Measurements from ENCODE around the gene SFXN5.
"Not testable (repeated sequence)": the region's sequence is repeated elsewhere in the genome, so short reads cannot be mapped to it uniquely, and the experiment has no call there.

Gene SFXN5

DNA sequence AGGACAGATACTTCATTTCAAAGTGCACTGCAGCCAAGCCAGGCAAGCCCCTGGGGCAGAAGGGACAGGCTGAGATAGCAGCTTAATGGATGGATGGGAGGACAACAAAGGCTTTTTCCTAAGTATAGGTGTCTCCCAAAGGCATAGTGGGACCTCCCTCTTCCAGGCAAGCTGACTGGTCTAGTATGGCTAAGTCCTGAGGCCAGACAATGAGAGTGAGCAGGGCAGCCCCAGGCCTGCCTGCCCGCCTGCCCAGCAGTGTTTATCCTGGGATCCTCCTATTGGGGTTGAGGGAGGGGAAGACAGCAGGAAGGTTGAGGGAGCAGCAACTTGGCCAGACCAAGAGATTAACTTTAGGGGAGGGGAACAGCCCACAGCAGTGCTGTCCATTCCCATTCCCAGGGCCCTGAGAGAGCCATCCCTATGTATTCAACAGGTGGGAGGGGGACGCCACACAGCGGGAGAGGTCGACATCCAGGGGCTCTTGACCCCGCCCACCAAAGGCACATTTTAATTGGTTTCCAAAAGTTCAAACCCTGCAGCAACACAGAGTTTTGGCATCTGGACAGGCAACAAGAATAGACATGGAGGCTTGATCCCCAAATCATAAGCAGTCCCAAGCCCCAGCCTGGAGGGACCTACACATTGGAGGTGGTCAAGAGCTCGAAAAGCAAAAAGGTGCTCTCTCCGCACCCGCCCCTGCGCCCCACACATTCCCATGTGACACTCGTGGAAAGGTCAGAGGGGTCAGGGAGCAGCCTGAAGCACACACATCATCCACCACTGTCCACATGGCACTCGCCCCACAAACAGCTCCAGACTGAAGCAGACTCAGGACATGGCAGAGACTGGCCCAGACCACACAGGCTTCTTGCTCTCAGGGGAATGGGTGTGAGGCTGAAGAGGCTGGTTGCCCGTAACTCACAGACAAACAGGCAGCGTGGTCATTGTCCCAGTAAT is 2.9 kb upstream of the SFXN5 start:
- ATAC-seq (no peak), DNase-seq (ENCODE audit: low spot score in 2 of 2) (no peak)
- peaks cover 32% of the 10 kb centered on the region for H3K36me3 Mint-ChIP-seq
- no peaks in the 10 kb centered on the region for H3K9me3 Mint-ChIP-seq
- peaks cover 25% of the 10 kb centered on the region for H3K4me1 Mint-ChIP-seq
- no peak overlapping the region for H3K4me3 Mint-ChIP-seq
- H3K27ac Mint-ChIP-seq = no peak overlapping the region

DNA sequence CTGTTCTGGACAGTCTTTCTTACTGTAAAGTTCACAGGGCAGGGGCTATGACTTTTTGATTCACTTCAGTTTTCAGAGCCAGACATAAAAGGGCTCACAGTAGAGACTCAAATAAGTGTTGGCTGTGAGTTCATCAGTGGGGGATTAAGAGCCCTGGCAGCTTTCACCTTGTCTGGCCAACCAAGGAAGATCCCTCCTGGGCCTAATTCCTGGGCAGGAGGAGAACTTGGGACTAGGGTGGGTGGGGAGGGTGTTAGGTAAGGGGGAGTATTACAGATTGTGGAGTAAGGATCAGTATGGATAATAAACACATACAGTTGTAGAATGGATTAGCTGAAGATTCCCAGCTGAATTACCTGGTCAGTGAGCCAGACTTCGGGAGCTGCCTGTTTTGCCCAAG is 904 bp upstream of the SFXN5 start:
- Mint-ChIP-seq H3K4me3 (peak overlapping the region; percentile 93), H3K36me3 (peaks cover 27% of the 10 kb centered on the region), H3K9me3 (no peaks in the 10 kb centered on the region), H3K4me1 (peaks cover 29% of the 10 kb centered on the region), H3K27ac (peak overlapping the region; percentile 96)
- no peak for DNase-seq (ENCODE audit: low spot score in 2 of 2)
- ATAC-seq = no peak

- ATAC-seq (no peak), DNase-seq (ENCODE audit: low spot score in 2 of 2) (no peak)
- Mint-ChIP-seq H3K36me3 (peaks cover 27% of the 10 kb centered on the region), H3K4me1 (peaks cover 29% of the 10 kb centered on the region), H3K4me3 (peak overlapping the region; percentile 93), H3K27ac (peak overlapping the region; percentile 96), H3K9me3 (no peaks in the 10 kb centered on the region)
Measured at GRCh38 chr2:73072129-73072395, 550 bp upstream of the SFXN5 start.

DNA sequence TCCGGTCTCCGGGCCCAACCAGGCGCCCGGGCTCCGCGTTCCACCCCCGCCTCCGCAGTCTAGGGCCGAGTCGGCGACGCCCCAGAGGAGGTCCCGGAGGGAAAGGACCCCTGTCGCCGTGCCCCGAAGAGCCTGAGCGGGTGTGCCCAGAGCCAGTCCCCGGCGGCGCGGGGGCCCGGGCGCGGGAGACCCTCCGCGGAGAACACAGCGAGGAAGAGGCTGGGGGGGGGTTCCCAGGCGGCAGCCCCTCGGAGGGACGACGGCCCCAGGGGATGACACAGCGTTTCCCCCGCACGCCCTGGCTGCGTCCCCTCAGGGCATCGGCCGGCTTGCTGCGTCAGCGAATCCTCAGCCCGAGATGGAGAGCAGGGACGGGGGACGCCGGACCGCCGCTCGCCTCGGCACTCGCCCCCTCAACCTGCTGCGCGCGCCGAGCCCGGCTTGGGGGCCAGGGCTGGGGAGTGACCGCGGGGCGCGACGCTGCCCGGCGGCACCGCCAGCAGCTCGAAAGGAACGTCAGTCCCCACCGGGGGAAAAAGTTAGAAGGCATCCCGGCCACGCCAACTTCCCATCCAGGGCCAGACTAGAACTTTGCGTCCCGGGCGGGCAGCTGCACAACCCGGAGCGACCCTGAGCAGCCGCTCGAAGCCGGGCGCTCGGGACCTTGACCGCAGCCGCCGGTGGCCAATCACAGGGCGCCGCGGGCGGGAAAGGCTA is 711 bp downstream of the SFXN5 start:
- DNase-seq (ENCODE audit: low spot score in 2 of 2) = peak; percentile 50 to 80
- Mint-ChIP-seq H3K36me3 (peaks cover 27% of the 10 kb centered on the region), H3K27ac (peak overlapping the region; percentile 96), H3K9me3 (no peaks in the 10 kb centered on the region), H3K4me3 (peak overlapping the region; percentile 93), H3K4me1 (peaks cover 33% of the 10 kb centered on the region)
- ATAC-seq = peak; percentile 52

- Mint-ChIP-seq H3K4me3 (peak overlapping the region; percentile 93), H3K36me3 (peaks cover 27% of the 10 kb centered on the region), H3K27ac (peak overlapping the region; percentile 96), H3K9me3 (no peaks in the 10 kb centered on the region), H3K4me1 (peaks cover 35% of the 10 kb centered on the region)
- ATAC-seq (no peak), DNase-seq (ENCODE audit: low spot score in 2 of 2) (no peak)
Measured at GRCh38 chr2:73069855-73070642, 1.5 kb downstream of the SFXN5 start.

DNA sequence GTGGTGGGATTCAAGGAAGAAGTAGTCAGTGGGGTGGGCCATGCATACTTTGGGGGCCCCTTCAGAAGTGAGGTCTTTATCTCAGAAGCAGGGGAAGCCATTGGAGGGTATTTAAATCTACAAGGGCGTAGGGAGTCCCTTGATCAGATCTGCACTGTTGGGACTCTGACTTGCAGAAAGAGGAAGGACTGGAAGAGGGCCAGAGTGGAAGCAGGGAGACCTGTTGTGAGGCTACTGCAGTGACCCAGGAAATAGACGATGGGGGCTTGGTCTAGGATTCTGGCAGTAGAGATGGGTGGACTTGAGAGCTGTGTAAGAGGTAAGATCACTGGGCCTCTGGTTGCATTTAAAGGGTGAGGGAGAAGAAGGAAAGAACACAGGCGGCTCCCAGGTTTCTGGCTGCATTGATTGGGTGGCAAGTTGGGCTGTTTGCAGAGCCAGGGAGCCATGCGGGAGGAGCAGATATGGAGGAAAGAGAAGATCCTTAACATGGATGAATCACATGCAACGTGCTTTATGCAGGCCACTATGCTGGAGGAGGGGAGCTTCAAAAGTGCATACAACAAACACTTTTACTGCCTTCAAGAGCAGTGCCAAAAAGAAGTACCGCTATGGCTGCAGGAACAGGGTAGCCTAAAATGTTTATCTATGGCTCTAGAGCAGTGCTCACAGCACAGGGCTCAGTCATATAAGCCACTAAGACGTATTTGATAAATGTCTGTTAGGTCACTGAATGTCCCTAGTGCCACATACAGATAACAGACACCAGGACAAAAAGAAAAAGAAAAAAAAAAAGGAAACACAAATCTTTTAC is 2.3 kb downstream of the SFXN5 start:
- Mint-ChIP-seq H3K9me3 (no peaks in the 10 kb centered on the region), H3K4me3 (peak overlapping the region; percentile 93), H3K27ac (peak overlapping the region; percentile 96), H3K36me3 (peaks cover 27% of the 10 kb centered on the region), H3K4me1 (peaks cover 40% of the 10 kb centered on the region)
- ATAC-seq = no peak
- DNase-seq (ENCODE audit: low spot score in 2 of 2) = no peak

- Mint-ChIP-seq H3K4me3 (peak overlapping the region; percentile 93), H3K27ac (no peak overlapping the region), H3K9me3 (no peaks in the 10 kb centered on the region), H3K4me1 (peaks cover 48% of the 10 kb centered on the region), H3K36me3 (peaks cover 27% of the 10 kb centered on the region)
- no peak for ATAC-seq
- DNase-seq (ENCODE audit: low spot score in 2 of 2) = no peak
Measured at GRCh38 chr2:73068147-73068546, 3.4 kb downstream of the SFXN5 start.

DNA sequence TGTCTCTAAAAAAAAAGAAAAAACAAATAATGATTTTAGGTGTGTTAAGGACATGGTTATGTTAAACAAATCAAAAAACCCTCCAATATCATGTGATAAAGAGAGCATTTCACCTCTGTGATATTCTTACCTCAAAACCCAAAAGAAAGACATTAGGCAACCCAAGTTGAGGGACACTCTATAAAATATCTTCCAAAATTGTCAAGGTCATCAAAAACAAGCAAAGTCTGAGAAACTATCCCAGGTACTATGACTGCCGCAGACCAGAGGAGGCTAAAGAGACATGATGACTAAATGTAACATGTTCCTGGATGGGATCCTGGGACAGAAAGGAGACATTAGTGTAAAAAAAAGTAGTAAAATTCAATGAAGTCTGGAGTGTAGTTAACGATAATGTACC is 4.5 kb downstream of the SFXN5 start:
- DNase-seq (ENCODE audit: low spot score in 2 of 2) (no peak), ATAC-seq (no peak)
- H3K27ac Mint-ChIP-seq = no peak overlapping the region
- no peak overlapping the region for H3K4me3 Mint-ChIP-seq
- peaks cover 49% of the 10 kb centered on the region for H3K4me1 Mint-ChIP-seq
- peaks cover 29% of the 10 kb centered on the region for H3K36me3 Mint-ChIP-seq
- no peaks in the 10 kb centered on the region for H3K9me3 Mint-ChIP-seq

DNA sequence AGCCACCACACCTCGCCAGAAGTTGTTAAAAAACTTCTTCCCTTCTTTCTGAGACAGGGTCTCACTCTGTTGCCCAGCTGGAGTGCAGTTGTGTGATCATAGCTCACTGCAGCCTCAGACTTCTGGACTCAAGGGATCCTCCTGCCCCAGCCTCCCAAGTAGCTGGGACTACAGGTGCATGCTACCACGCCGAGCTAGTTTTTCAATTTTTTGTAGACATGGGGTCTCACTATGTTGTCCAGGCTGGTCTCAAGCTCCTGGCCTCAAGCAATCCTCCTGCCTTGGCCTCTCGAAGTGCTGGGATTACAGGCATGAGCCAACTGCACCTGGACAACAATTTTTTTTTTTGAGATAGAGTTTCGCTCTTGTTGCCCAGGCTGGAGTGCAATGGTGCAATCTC is 6.4 kb downstream of the SFXN5 start:
- ATAC-seq; H3K4me3 Mint-ChIP-seq; DNase-seq (ENCODE audit: low spot score in 2 of 2); H3K27ac Mint-ChIP-seq; H3K9me3 Mint-ChIP-seq: not testable (repeated sequence)
- H3K36me3 Mint-ChIP-seq = peaks cover 13% of the 10 kb centered on the region
- H3K4me1 Mint-ChIP-seq = peaks cover 40% of the 10 kb centered on the region

DNA sequence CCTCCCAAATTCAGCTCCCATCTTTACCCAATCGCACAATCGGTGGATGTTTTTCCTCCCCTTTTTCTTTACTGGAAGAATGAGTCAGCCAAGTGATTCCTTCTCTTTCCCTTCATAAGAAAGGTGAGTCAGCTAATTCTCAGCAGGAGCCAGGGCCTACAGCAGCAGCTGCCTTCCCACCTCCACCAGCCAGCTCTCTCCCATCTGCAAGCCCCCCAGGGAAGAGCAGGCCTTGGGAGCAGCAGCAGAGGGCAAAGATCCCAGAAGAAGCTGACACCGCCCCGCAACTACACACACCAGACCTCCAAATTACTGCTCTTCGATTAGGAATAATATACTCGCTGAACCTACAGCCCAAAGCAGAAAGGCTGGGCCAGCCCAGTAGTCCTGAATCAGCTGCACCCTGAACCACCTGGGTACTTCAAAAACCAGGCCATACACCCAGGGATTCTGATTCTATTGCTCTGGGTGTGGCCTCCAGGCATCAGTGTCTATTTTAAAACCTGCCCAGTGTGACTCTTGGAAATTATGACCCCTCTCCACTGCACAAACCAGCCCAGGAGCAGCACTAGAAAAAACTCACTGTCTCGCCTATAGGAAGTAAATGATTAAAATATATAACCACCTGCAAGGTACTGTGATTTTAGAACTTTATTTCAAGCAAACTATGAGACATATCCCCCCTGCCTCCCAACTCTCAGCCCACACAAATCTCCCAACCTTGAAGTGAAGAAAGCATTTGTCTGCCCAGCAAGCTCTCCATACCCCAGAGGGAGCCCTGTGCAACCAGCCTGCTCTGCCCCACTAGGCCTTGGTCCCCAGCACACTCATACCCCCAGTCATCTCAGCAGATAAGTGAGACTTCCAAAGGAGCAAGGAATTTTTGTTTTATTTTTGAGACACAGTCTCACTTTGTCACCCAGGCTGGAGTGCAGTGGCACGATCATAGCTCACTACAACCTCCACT is 7.3 kb downstream of the SFXN5 start:
- Mint-ChIP-seq H3K9me3 (no peaks in the 10 kb centered on the region), H3K27ac (peak overlapping the region; percentile 69), H3K4me3 (no peak overlapping the region), H3K4me1 (peaks cover 32% of the 10 kb centered on the region), H3K36me3 (peaks cover 7% of the 10 kb centered on the region)
- ATAC-seq = no peak
- no peak for DNase-seq (ENCODE audit: low spot score in 2 of 2)

GRCh38 chr2:73063472-73063871 is 8.0 kb downstream of the SFXN5 start:
- H3K4me1 Mint-ChIP-seq = peaks cover 24% of the 10 kb centered on the region
- peaks cover 7% of the 10 kb centered on the region for H3K36me3 Mint-ChIP-seq
- H3K9me3 Mint-ChIP-seq = no peaks in the 10 kb centered on the region
- no peak overlapping the region for H3K27ac Mint-ChIP-seq
- DNase-seq (ENCODE audit: low spot score in 2 of 2) = no peak
- ATAC-seq = no peak
- H3K4me3 Mint-ChIP-seq = no peak overlapping the region

DNA sequence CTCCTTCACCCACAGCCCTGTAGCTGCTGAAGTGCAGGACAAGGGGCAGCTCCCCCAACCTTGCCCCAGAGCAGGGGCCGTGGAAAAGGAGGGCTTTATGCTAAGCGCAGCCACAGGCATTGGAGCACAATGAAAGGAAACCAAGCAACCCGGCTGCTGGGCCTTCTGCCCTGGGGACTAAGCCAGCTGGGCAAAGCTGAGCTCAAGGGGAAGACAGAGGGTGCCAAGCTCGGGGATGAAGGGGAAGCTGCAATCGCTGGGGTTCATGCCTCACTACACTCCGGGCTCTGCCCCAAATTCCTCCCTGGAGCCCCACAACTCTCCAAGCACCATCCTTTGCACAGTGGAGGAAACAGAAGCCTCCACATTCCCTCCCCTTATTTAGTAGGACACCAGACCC is 12.4 kb downstream of the SFXN5 start:
- Mint-ChIP-seq H3K4me3 (no peak overlapping the region), H3K9me3 (peaks cover 6% of the 10 kb centered on the region), H3K27ac (no peak overlapping the region), H3K4me1 (peaks cover 11% of the 10 kb centered on the region), H3K36me3 (peaks cover 7% of the 10 kb centered on the region)
- no peak for ATAC-seq
- DNase-seq (ENCODE audit: low spot score in 2 of 2) = no peak

GRCh38 chr2:73054980-73055379 is 16.5 kb downstream of the SFXN5 start:
- H3K27ac Mint-ChIP-seq = no peak overlapping the region
- peaks cover 6% of the 10 kb centered on the region for H3K9me3 Mint-ChIP-seq
- H3K4me1 Mint-ChIP-seq = no peaks in the 10 kb centered on the region
- no peak overlapping the region for H3K4me3 Mint-ChIP-seq
- no peaks in the 10 kb centered on the region for H3K36me3 Mint-ChIP-seq
- DNase-seq (ENCODE audit: low spot score in 2 of 2) = no peak
- no peak for ATAC-seq

Data from stimulated activated effector memory CD8-positive, alpha-beta T cell treated with anti-CD3 and anti-CD28 coated beads, Interleukin-12 subunit alpha, Interleukin-12 subunit beta, amount 100 ng/mL, for 72 hours (primary cell).